ENCODE measurements around the gene BHMT2. TPM values are rescaled to one million over a fixed set of nuclear protein-coding genes. Genes with fewer than 3 reads are reported as not detected.

Gene BHMT2
- 3.1 and 6.2 TPM in 2 replicates for total RNA-seq

- DNase-seq (ENCODE audit: low read depth in 2 of 2) = peak in 1 of 2 donors; percentile 3
Measured at GRCh38 chr5:79069488-79070349, at the start of gene BHMT2, which contains the start of gene DMGDH. BHMT2 (plus strand) TSS chr5:79069767; CDS start chr5:79069783, 16 bp downstream. DMGDH (minus strand) TSS chr5:79069674; CDS start chr5:79069620, 54 bp downstream.

- peak; percentile 36 to 69 for DNase-seq (ENCODE audit: low read depth in 2 of 2)
Measured at GRCh38 chr5:79020861-79021561, 48.6 kb upstream of the BHMT2 start.

- peak in 1 of 2 donors; percentile 2 for DNase-seq (ENCODE audit: low read depth in 2 of 2)
Measured at GRCh38 chr5:79021753-79022152, 47.8 kb upstream of the BHMT2 start.

- no peak for DNase-seq (ENCODE audit: low read depth in 2 of 2)
Measured at GRCh38 chr5:79022771-79023170, 46.8 kb upstream of the BHMT2 start.

GRCh38 chr5:79023348-79023747 is 46.2 kb upstream of the BHMT2 start:
- DNase-seq (ENCODE audit: low read depth in 2 of 2) = no peak

GRCh38 chr5:79023947-79024346 is 45.6 kb upstream of the BHMT2 start:
- DNase-seq (ENCODE audit: low read depth in 2 of 2) = no peak

- peak; percentile 35 to 70 for DNase-seq (ENCODE audit: low read depth in 2 of 2)
Measured at GRCh38 chr5:79025054-79025472, 44.5 kb upstream of the BHMT2 start.

- DNase-seq (ENCODE audit: low read depth in 2 of 2) = no peak
Measured at GRCh38 chr5:79030663-79031484, 38.7 kb upstream of the BHMT2 start.

- DNase-seq (ENCODE audit: low read depth in 2 of 2) = no peak
Measured at GRCh38 chr5:79031485-79031867, 38.1 kb upstream of the BHMT2 start.

- no peak for DNase-seq (ENCODE audit: low read depth in 2 of 2)
Measured at GRCh38 chr5:79032031-79032695, 37.4 kb upstream of the BHMT2 start.

- no peak for DNase-seq (ENCODE audit: low read depth in 2 of 2)
Measured at GRCh38 chr5:79032782-79033181, 36.8 kb upstream of the BHMT2 start.

GRCh38 chr5:79035237-79035636 is 34.3 kb upstream of the BHMT2 start:
- no peak for DNase-seq (ENCODE audit: low read depth in 2 of 2)

- DNase-seq (ENCODE audit: low read depth in 2 of 2) = no peak
Measured at GRCh38 chr5:79036769-79037168, 32.8 kb upstream of the BHMT2 start.

GRCh38 chr5:79042188-79042587 is 27.4 kb upstream of the BHMT2 start:
- DNase-seq (ENCODE audit: low read depth in 2 of 2) = no peak

- DNase-seq (ENCODE audit: low read depth in 2 of 2) = no peak
Measured at GRCh38 chr5:79047199-79047598, 22.4 kb upstream of the BHMT2 start.

- DNase-seq (ENCODE audit: low read depth in 2 of 2) = no peak
Measured at GRCh38 chr5:79048437-79048836, 21.1 kb upstream of the BHMT2 start.

- DNase-seq (ENCODE audit: low read depth in 2 of 2) = no peak
Measured at GRCh38 chr5:79050498-79050897, 19.1 kb upstream of the BHMT2 start.

- DNase-seq (ENCODE audit: low read depth in 2 of 2) = no peak
Measured at GRCh38 chr5:79053321-79053720, 16.2 kb upstream of the BHMT2 start.

- DNase-seq (ENCODE audit: low read depth in 2 of 2) = no peak
Measured at GRCh38 chr5:79055017-79055416, 14.6 kb upstream of the BHMT2 start.

- no peak for DNase-seq (ENCODE audit: low read depth in 2 of 2)
Measured at GRCh38 chr5:79056847-79057246, 12.7 kb upstream of the BHMT2 start.

- DNase-seq (ENCODE audit: low read depth in 2 of 2) = no peak
Measured at GRCh38 chr5:79059674-79060073, 9.9 kb upstream of the BHMT2 start.

Measured in dermis microvascular lymphatic vessel endothelial cell (primary cell).